Urothelium cell line (cell line): ENCODE data around the gene PRKCA.
"Not testable (repeated sequence)": the region's sequence is repeated elsewhere in the genome, so short reads cannot be mapped to it uniquely, and the experiment has no call there.

Experiments used
- DNase-seq: peaks from one replicate; pipeline ENCODE4 v3.0.0; 2011; ENCODE audit warnings: low spot score, mixed read lengths
- FAIRE-seq: peaks from 2 replicates; lab custom pipeline; 2011; peaks lifted over from hg19 to GRCh38; lab: Jason Lieb, UNC

Gene PRKCA

GRCh38 chr17:66301864-66302741, at the start of gene PRKCA:
PRKCA (plus strand) TSS chr17:66302613.
- peak; percentile 96 for DNase-seq
- FAIRE-seq = no peak

GRCh38 chr17:66253458-66253857, 49.0 kb upstream of the PRKCA start:
- not testable (repeated sequence) for FAIRE-seq

GRCh38 chr17:66255112-66255511, 47.3 kb upstream of the PRKCA start:
- DNase-seq (peak; percentile 70), FAIRE-seq (no peak)

More at GRCh38 chr17:66253458-66253857, 49.0 kb upstream of the PRKCA start:
- not testable (repeated sequence) for DNase-seq

- FAIRE-seq = no peak
- DNase-seq = no peak
Measured at GRCh38 chr17:66255527-66255971, 46.9 kb upstream of the PRKCA start.

- no peak for DNase-seq
- no peak for FAIRE-seq
Measured at GRCh38 chr17:66260275-66260674, 42.1 kb upstream of the PRKCA start.

- FAIRE-seq = no peak
- DNase-seq = no peak
Measured at GRCh38 chr17:66260688-66261087, 41.7 kb upstream of the PRKCA start.

GRCh38 chr17:66262767-66263166, 39.6 kb upstream of the PRKCA start:
- FAIRE-seq = no peak
- no peak for DNase-seq

GRCh38 chr17:66264696-66265095, 37.7 kb upstream of the PRKCA start:
- DNase-seq (no peak), FAIRE-seq (no peak)

- DNase-seq = peak; percentile 45
- FAIRE-seq = no peak
Measured at GRCh38 chr17:66268247-66268927, 34.0 kb upstream of the PRKCA start.

- no peak for DNase-seq
- no peak for FAIRE-seq
Measured at GRCh38 chr17:66270106-66270505, 32.3 kb upstream of the PRKCA start.

- no peak for DNase-seq
- FAIRE-seq = no peak
Measured at GRCh38 chr17:66271512-66271911, 30.9 kb upstream of the PRKCA start.

GRCh38 chr17:66272811-66273585, 29.4 kb upstream of the PRKCA start:
- DNase-seq = peak; percentile 77
- no peak for FAIRE-seq

GRCh38 chr17:66273586-66273848, 28.9 kb upstream of the PRKCA start:
- FAIRE-seq (no peak), DNase-seq (no peak)

GRCh38 chr17:66275651-66276050, 26.8 kb upstream of the PRKCA start:
- FAIRE-seq (peak; percentile 94), DNase-seq (peak; percentile 90)

- DNase-seq = no peak
- peak; percentile 9 for FAIRE-seq
Measured at GRCh38 chr17:66276328-66276937, 26.0 kb upstream of the PRKCA start.

GRCh38 chr17:66277191-66277590, 25.2 kb upstream of the PRKCA start:
- no peak for DNase-seq
- no peak for FAIRE-seq

- no peak for FAIRE-seq
- DNase-seq = no peak
Measured at GRCh38 chr17:66281661-66282369, 20.6 kb upstream of the PRKCA start.

GRCh38 chr17:66283296-66283934, 19.0 kb upstream of the PRKCA start:
- no peak for FAIRE-seq

GRCh38 chr17:66283971-66284370, 18.4 kb upstream of the PRKCA start:
- FAIRE-seq (no peak), DNase-seq (no peak)

More at GRCh38 chr17:66283296-66283934, 19.0 kb upstream of the PRKCA start:
- DNase-seq = no peak

- no peak for FAIRE-seq
- DNase-seq = no peak
Measured at GRCh38 chr17:66285149-66285548, 17.3 kb upstream of the PRKCA start.
